Measurements from ENCODE around the gene RETSAT.

GRCh38 chr2:85390941-85391669 is 36.8 kb upstream of the RETSAT start:
- TF ChIP-seq CTCF (IDR thresholded peaks at IDR 0.05; ENCODE audit: low read depth, low read length, poor library complexity, severe bottlenecking) (peak; percentile 87), EZH2phosphoT487 (IDR thresholded peaks at IDR 0.05; ENCODE audit: borderline replicate concordance, low read length) (no peak)
